ENCODE data around the gene KIAA1217.

DNA sequence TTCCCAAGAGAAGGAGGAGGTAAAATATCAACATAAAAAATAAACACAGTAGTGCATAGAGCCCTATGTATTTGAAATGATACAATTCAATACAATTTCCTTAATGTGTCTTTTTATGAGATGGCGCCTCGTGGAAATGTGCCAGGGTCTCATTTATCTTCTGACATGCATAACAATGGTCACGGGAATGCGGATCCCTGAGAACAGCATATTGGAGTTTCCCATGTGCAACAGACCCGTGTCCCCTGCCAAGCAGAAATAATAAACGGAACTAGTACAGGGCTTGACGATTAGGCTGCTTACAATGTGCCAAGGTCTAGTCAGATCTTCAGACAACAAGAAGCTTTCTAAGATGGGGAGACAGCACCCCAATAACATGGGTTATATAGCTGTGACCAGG is 296.8 kb downstream of the KIAA1217 start:
- TF ChIP-seq, protein P1, sequence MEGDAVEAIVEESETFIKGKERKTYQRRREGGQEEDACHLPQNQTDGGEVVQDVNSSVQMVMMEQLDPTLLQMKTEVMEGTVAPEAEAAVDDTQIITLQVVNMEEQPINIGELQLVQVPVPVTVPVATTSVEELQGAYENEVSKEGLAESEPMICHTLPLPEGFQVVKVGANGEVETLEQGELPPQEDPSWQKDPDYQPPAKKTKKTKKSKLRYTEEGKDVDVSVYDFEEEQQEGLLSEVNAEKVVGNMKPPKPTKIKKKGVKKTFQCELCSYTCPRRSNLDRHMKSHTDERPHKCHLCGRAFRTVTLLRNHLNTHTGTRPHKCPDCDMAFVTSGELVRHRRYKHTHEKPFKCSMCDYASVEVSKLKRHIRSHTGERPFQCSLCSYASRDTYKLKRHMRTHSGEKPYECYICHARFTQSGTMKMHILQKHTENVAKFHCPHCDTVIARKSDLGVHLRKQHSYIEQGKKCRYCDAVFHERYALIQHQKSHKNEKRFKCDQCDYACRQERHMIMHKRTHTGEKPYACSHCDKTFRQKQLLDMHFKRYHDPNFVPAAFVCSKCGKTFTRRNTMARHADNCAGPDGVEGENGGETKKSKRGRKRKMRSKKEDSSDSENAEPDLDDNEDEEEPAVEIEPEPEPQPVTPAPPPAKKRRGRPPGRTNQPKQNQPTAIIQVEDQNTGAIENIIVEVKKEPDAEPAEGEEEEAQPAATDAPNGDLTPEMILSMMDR (IDR thresholded peaks at IDR 0.05; ENCODE audit: low read depth, low read length, poor library complexity, severe bottlenecking) = no peak
- TF ChIP-seq EZH2phosphoT487 (IDR thresholded peaks at IDR 0.05; ENCODE audit: borderline replicate concordance, low read length) = no peak
